Heart right ventricle (tissue), 16 donors: ENCODE measurements around the gene TAX1BP1. TPM values are rescaled to one million over a fixed set of nuclear protein-coding genes. Genes with fewer than 3 reads are reported as not detected.

Source experiments
- ATAC-seq, 8 donors: fragments of 200-7000 bp; cut with Tn5 transposase; one replicate each; pipeline ENCODE4 v1.9.1; 2020; ENCODE audit warnings: mild to moderate bottlenecking in 8 of 8, moderate library complexity in 8 of 8, moderate number of reproducible peaks in 1 of 8
- DNase-seq, 2 donors: peaks; one replicate each; pipeline ENCODE4 v3.0.0-alpha.2; 2020
- H3K27ac ChIP-seq, 10 donors: fragments of 200-600 bp; sonication (generic) in 2 of 10; one replicate each; pipeline versions ENCODE4 v1.5.0 to v1.8.0; 2020 to 2022; ENCODE audit warnings: mild to moderate bottlenecking in 3 of 10
- H3K27me3 ChIP-seq, 7 donors: fragments of 200-600 bp; one replicate each; pipeline ENCODE4 v1.8.0; 2021 to 2022; ENCODE audit warnings: mild to moderate bottlenecking in 2 of 7
- H3K36me3 ChIP-seq, 9 donors: fragments of 200-600 bp; sonication (generic) in 1 of 9; one replicate each; pipeline versions ENCODE4 v1.5.0 to v1.8.0; 2020 to 2022; ENCODE audit warnings: mild to moderate bottlenecking in 2 of 9
- H3K4me1 ChIP-seq, 9 donors: fragments of 200-600 bp; sonication (generic) in 1 of 9; one replicate each; pipeline versions ENCODE4 v1.5.0 to v1.8.0; 2020 to 2022; ENCODE audit warnings: mild to moderate bottlenecking in 4 of 9
- H3K4me3 ChIP-seq, 10 donors: fragments of 200-600 bp; sonication (generic) in 2 of 10; one replicate each; pipeline versions ENCODE4 v1.5.0 to v1.8.0; 2020 to 2022; ENCODE audit warnings: mild to moderate bottlenecking in 7 of 10, moderate library complexity in 2 of 10
- H3K9me3 ChIP-seq, 11 donors: fragments of 200-600 bp in 10 of 11; sonication (generic) in 2 of 11; one replicate each; pipeline versions ENCODE4 v1.5.0 to v1.8.0; 2013 to 2022; ENCODE audit warnings: mild to moderate bottlenecking in 2 of 11, control low read depth in 1 of 11, moderate library complexity in 1 of 11
- CTCF ChIP-seq, 9 donors: fragments of 200-600 bp; sonication (generic) in 2 of 9; IDR thresholded peaks; one replicate each; pipeline versions ENCODE4 v1.5.0 to v1.8.0; 2021 to 2022; ENCODE audit warnings: antibody characterized with exemption in 9 of 9, mild to moderate bottlenecking in 5 of 9, moderate library complexity in 1 of 9
- WGBS, 2 donors: extraction: QIAGEN DNeasy Blood & Tissue Kit; methylation state at CpG; one replicate each; pipeline ENCODE4 v1.1.7; 2013; ENCODE audit warnings: inconsistent platforms in 1 of 2; 5-methylcytosine and 5-hydroxymethylcytosine counted together
- intact Hi-C, 10 donors: fragments of 100-400 bp; cut with DNase I; formaldehyde crosslinking; loops; one replicate each; pipeline versions ENCODE4 v1.11.1 to v1.14.2; 2022
- polyA plus RNA-seq, 2 donors: library from polyadenylated mRNA; stranded (reverse); fragments of 200-250 nt; gene quantifications; one replicate each; pipeline ENCODE4 v1.2.3, GENCODE V29; 2013
- total RNA-seq, 10 donors: library from RNA; stranded (reverse); fragmentation: NEBNext Ultra II Directional in 3 of 10; extraction: Animal tissue kit (Norgen Biotek cat#: 25700) in 3 of 10; gene quantifications; one replicate each; pipeline versions ENCODE4 v1.2.1 to v1.2.4, GENCODE V29; 2021 to 2023
- donor health status: Arrhythmogenic right ventricular cardiomyopathy.
- donor health status: ischemic (EF 13 %, LVEDD 7.1; RV severe dilation, severe dysfunction).
- donor health status: healthy with polysubstance abuse.
- donor health status: DM: no; HTN: yes; CAD: no.
- donor health status: DM: no; HTN: no; CAD: no.
- donor health status: ischemic (EF 25% LVEDD 6.9; RV normal size, moderate dysfunction).
- donor health status: ischemic (EF 25% LVEDD 5.7; RV mildly dilated, moderate dysfunction).
- donor health status: healthy.
- donor health status: DM: yes; HTN: yes; CAD: no.
- donor health status: Ischemic cardiomyopathy.
- donor health status: ischemic (EF 35%, LVEDD 5.7; RV mildly dilated, moderate dysfunction).
- donor health status: nonischemic (EF 11% LVEDD 7.7; RV severe dilation, severe dysfunction).
- donor health status: DM: yes; HTN: yes; CAD: no.
- donor health status: PGD.
- donor health status: ischemic (EF 29% LVEDD 5.4; RV normal size, mild dysfunction).
- donor health status: nonischemic (EF 23%, LVEDD 6.1; RV moderate dilation, normal function).

TAX1BP1 gene
- total and polyA plus RNA-seq, 12 donors: 54.0 to 190 (median 165) TPM

- Histone ChIP-seq H3K27ac (peak overlapping the region in 1 of 10 donors; percentile 83), H3K27me3 (no peaks in the 10 kb centered on the region), H3K4me1 (peaks cover 0 to 32% (median 0%) of the 10 kb centered on the region in 9 donors), H3K9me3 (no peaks in the 10 kb centered on the region), H3K36me3 (no peaks in the 10 kb centered on the region), H3K4me3 (no peak overlapping the region)
- no peak for TF ChIP-seq CTCF (IDR thresholded peaks at IDR 0.05)
- ATAC-seq (peak in 3 of 8 donors; percentile 39 to 58 (median 40)), DNase-seq (no peak)
- WGBS, 2 donors: 72 to 83% methylated on average over 3 of the region's 3 CpGs
- intact Hi-C loops: no loop called here
Measured at GRCh38 chr7:27697861-27698430, 42.0 kb upstream of the TAX1BP1 start.

- Histone ChIP-seq H3K27ac (no peak overlapping the region), H3K36me3 (no peaks in the 10 kb centered on the region), H3K4me3 (no peak overlapping the region), H3K4me1 (peaks cover 0 to 19% (median 0%) of the 10 kb centered on the region in 9 donors), H3K27me3 (no peaks in the 10 kb centered on the region), H3K9me3 (no peaks in the 10 kb centered on the region)
- WGBS, 2 donors: 95 to 98% methylated on average over 2 of the region's 2 CpGs
- TF ChIP-seq CTCF (IDR thresholded peaks at IDR 0.05): no peak
- intact Hi-C loops: no loop called here
- DNase-seq (no peak), ATAC-seq (no peak)
Measured at GRCh38 chr7:27699751-27700150, 40.2 kb upstream of the TAX1BP1 start.

DNA sequence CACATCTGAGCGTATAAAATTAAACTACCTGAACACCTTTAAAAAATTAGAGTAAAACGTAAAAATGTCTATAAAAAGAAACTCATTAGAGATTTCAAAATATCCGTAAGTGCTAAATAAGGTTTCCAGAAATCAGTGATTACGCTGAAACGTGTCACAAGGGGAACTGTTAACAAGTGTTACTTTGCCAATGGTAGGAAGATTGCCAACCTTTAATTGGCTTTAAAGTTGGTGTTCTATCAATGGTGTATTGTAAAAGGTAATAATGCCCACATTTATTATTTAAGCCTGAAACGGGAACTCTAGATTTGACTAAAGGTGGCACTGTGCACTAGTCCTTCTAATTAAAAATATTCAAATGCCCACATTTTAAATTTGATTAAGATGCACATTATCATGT, 39.5 kb upstream of the TAX1BP1 start:
- DNase-seq: no peak
- H3K36me3 ChIP-seq: no peaks in the 10 kb centered on the region
- no peak overlapping the region for H3K4me3 ChIP-seq
- H3K27me3 ChIP-seq: no peaks in the 10 kb centered on the region
- intact Hi-C loops: no loop called here
- WGBS, 2 donors: 75 to 77% methylated on average over 6 of the region's 6 CpGs
- peaks cover 0 to 19% (median 0%) of the 10 kb centered on the region in 9 donors for H3K4me1 ChIP-seq
- no peaks in the 10 kb centered on the region for H3K9me3 ChIP-seq
- no peak overlapping the region for H3K27ac ChIP-seq
- TF ChIP-seq CTCF (IDR thresholded peaks at IDR 0.05): no peak
- no peak for ATAC-seq

GRCh38 chr7:27703181-27703580, 36.8 kb upstream of the TAX1BP1 start:
- no peak overlapping the region for H3K27ac ChIP-seq
- ATAC-seq: no peak
- H3K4me1 ChIP-seq: peaks cover 0 to 8% (median 0%) of the 10 kb centered on the region in 9 donors
- 98% methylated on average over 1 of the region's 1 CpG for WGBS, 2 donors
- H3K27me3 ChIP-seq: no peaks in the 10 kb centered on the region
- H3K4me3 ChIP-seq: no peak overlapping the region
- DNase-seq: no peak
- intact Hi-C loops: no loop called here
- H3K9me3 ChIP-seq: no peaks in the 10 kb centered on the region
- H3K36me3 ChIP-seq: no peaks in the 10 kb centered on the region
- no peak for TF ChIP-seq CTCF (IDR thresholded peaks at IDR 0.05)
